Astrocyte of the cerebellum (primary cell): ENCODE results near the gene UEVLD.

ENCODE experiments used
- DNase-seq: peaks from one replicate; pipeline ENCODE4 v3.0.0-alpha.2; 2011; ENCODE audit warnings: low read depth
- H3K4me3 ChIP-seq: 2 replicates; pipeline ENCODE4 v1.5.1; 2011; ENCODE audit warnings: mild to moderate bottlenecking, low read depth, low read length, moderate library complexity
- in situ Hi-C: cut with HindIII; loops from 2 replicates; pipeline ENCODE4 v1.10.0; 2017; ENCODE audit warnings: low sequenced_read_pairs
- TF ChIP-seq, protein P1 (sequence below): IDR thresholded peaks from 2 replicates; pipeline ENCODE4 v1.5.1; 2012; ENCODE audit warnings: low read length, low read depth, moderate library complexity, mild to moderate bottlenecking; ENCODE audit errors: missing control alignments

The UEVLD gene

DNA sequence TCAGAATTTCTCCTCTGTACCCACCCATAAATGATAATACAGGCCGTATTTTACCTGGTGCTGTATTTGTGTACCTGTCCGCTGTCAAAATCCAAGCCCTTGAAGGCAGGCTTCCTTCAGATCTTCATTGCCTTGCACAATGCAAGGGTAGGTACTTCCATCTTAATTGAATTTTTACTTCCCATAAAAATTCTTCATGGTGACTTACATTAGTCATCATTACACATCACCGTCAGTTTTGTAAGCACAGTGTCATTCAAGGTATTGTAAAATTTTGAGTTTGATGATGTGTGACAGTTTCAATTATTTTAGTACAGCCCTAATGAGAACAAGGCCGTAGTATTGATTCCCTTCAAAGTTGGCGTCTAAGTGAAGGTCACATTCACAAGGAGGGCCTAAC lies 61.0 kb downstream of the UEVLD start:
- no peak for DNase-seq
- TF ChIP-seq, protein P1, sequence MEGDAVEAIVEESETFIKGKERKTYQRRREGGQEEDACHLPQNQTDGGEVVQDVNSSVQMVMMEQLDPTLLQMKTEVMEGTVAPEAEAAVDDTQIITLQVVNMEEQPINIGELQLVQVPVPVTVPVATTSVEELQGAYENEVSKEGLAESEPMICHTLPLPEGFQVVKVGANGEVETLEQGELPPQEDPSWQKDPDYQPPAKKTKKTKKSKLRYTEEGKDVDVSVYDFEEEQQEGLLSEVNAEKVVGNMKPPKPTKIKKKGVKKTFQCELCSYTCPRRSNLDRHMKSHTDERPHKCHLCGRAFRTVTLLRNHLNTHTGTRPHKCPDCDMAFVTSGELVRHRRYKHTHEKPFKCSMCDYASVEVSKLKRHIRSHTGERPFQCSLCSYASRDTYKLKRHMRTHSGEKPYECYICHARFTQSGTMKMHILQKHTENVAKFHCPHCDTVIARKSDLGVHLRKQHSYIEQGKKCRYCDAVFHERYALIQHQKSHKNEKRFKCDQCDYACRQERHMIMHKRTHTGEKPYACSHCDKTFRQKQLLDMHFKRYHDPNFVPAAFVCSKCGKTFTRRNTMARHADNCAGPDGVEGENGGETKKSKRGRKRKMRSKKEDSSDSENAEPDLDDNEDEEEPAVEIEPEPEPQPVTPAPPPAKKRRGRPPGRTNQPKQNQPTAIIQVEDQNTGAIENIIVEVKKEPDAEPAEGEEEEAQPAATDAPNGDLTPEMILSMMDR, result no peak
- H3K4me3 ChIP-seq, result peak overlapping the region; percentile 80
- in situ Hi-C loops, result no loop called here

DNA sequence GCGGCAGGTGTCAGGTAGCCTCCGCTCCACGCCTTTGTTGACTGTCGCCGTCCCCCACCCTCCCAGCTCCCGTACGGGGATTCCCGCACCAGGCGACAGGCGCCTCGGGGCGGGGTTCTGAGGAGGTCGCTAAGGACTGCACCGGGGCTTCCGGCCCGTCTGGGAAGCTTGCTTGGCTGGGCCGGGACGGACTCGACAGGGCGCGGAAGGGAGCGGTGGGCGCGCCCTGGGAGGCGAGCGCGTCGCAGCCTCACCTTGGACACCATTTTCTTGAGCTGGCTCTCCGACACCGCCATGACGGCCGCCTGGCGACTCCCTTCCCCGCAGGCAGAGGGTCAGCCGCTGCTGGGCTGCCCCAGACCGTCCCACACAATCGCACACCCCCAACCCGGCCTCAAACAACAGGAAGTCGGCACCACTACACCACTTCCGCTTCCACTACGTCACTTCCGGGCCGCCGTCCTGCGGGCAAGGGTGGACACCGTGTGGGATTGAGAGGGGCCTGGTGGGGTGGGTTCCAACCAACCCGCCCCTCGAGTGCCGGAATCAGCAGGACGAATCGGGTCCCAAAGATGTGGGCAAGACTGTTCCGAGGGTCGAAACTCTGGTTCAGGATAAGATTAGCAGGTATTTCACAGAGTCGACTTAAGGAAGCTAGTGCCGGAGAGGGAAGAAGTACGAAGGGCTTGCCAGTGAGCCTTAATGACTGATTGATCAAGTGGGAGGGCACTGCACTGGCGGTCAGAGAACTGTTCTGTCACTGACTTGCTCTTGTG lies 61.8 kb downstream of the UEVLD start, which contains the start of gene TSG101:
TSG101 (minus strand) TSS at position 422 of the 776 bp plus-strand sequence; CDS start at position 296, 126 bp downstream.
- TF ChIP-seq, protein P1, result no peak
- peak within 1 kb of the TSS; percentile 80 for H3K4me3 ChIP-seq
- DNase-seq, result peak; percentile 80
- in situ Hi-C loops, result no loop called here

DNA sequence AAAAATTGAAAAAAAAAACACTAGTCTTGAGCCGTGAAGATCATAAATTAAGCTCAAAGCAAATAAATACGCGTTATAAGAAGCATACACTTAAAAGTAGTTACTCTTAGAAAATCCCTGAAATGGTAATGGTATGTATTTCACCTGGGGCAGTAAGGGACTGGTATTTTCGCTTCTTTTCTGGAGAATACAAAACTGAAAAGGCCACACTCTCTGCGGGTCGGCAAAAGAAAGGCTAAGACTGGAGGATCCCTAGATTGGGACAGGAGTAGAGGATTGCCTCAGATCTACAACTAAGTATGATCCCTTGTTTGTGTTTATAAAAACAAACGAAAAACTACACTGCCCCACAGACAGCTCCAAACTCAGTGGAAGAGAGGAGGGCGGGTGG lies 62.4 kb downstream of the UEVLD start:
- H3K4me3 ChIP-seq, result peak overlapping the region; percentile 80
- TF ChIP-seq, protein P1, result no peak
- DNase-seq, result no peak
- in situ Hi-C loops, result no loop called here

DNA sequence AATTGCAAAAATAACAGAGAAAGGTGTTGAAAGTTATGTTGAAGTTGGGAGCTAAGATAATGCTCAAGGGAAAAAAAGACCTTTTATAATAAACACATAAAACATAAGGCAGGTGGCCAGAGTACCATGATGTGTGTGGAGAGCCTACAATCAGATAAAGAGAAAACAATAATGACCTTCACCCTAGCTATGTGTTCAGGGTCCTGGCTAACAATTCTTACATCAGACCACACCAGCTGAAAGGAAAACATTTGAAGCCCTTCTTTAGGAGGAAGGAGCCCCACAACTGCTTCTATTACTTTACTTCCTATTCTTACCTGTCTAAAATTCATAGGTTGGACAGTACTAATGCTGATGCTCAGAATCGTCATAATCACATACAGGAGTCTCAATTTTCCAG lies 64.3 kb downstream of the UEVLD start:
- no peak for DNase-seq
- in situ Hi-C loops, result no loop called here
- TF ChIP-seq, protein P1, result no peak

DNA sequence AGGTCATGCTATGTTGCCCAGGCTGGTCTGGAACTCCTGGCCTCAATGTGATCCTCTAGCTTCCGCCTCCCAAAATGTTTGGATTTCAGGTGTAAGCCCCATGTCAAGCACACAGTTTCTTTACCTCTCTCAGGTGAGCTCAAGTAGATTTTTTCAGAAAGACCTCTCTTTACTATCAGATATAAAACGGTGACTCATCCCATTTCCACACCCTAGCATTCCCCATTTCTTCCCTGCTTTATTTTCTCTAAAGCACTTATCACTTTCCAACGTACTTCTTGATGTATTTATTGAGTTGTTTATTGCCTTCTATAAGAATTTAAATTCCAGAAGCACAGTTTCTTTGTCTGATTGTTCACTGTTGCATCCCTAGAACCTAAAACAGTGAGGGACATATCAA lies 65.5 kb downstream of the UEVLD start:
- DNase-seq, result no peak
- no peak overlapping the region for H3K4me3 ChIP-seq
- TF ChIP-seq, protein P1, result no peak
- in situ Hi-C loops, result no loop called here

More for the DNA sequence above, 64.3 kb downstream of the UEVLD start:
- H3K4me3 ChIP-seq, result no peak overlapping the region

DNA sequence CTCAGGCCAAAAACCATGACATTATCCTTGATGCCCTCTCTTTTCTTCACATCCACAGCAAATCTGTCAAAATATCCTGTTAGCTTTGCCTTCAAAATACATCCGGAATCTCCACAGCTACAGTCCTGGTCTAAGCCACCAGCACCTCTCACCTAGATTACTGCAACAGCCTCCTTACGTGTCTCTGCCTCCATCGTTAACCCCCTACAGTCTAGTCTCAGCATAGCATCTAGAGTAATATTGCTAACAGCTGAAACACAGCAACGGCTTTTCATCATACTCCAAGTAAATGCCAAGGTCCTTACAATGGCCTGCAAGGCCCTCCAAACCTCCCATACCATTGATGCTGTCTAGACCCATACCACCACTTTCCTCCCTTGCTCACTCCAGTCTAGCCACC lies 66.1 kb downstream of the UEVLD start:
- in situ Hi-C loops, result no loop called here
- H3K4me3 ChIP-seq, result no peak overlapping the region
- DNase-seq, result no peak
- TF ChIP-seq, protein P1, result peak; percentile 18
